Renal pelvis (tissue), 4 donors: ENCODE data around the gene G6PC1. TPM values are rescaled to one million over a fixed set of nuclear protein-coding genes. Genes with fewer than 3 reads are reported as not detected.
"Not testable (repeated sequence)": the region's sequence is repeated elsewhere in the genome, so short reads cannot be mapped to it uniquely, and the experiment has no call there.

Experiments used
- DNase-seq: peaks from one replicate; pipeline ENCODE4 v3.0.0-alpha.2; 2013
- polyA plus RNA-seq, 3 donors: library from polyadenylated mRNA; unstranded; fragments of 120-200 nt; gene quantifications; one replicate each; pipeline ENCODE4 v1.2.1, GENCODE V29; 2013; ENCODE audit not compliant: insufficient read length in 3 of 3

The G6PC1 gene
- polyA plus RNA-seq, 3 donors: 4.7 to 9.1 (median 8.6) TPM

DNA sequence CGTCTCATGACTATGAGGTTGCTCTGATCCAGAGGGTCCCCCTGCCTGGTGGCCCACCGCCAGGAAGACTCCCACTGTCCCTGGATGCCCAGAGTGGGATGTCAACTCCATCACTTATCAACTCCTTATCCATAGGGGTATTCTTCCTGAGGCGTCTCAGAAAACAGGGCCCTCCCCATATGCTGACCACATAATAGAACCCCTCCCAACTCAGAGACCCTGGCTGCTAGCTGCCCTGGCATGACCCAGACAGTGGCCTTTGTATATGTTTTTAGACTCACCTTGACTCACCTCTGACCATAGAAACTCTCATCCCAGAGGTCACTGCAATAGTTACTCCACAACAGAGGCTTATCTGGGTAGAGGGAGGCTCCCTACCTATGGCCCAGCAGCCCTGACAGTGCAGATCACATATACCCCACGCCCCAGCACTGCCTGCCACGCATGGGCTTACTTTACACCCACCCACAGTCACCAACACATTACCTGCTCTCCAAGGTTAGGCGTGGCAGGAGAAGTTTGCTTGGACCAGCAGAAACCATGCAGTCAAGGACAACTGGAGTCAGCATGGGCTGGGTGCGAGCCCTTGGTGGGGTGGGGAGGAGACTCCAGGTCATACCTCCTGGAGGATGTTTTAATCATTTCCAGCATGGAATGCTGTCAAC is 2.3 kb upstream of the G6PC1 start:
- no peak for DNase-seq

DNA sequence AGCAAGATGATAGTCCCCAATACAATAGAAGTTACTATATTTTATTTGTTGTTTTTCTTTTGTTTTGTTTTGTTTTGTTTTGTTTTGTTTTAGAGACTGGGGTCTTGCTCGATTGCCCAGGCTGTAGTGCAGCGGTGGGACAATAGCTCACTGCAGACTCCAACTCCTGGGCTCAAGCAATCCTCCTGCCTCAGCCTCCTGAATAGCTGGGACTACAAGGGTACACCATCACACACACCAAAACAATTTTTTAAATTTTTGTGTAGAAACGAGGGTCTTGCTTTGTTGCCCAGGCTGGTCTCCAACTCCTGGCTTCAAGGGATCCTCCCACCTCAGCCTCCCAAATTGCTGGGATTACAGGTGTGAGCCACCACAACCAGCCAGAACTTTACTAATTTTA is 618 bp upstream of the G6PC1 start:
- DNase-seq: not testable (repeated sequence)

DNA sequence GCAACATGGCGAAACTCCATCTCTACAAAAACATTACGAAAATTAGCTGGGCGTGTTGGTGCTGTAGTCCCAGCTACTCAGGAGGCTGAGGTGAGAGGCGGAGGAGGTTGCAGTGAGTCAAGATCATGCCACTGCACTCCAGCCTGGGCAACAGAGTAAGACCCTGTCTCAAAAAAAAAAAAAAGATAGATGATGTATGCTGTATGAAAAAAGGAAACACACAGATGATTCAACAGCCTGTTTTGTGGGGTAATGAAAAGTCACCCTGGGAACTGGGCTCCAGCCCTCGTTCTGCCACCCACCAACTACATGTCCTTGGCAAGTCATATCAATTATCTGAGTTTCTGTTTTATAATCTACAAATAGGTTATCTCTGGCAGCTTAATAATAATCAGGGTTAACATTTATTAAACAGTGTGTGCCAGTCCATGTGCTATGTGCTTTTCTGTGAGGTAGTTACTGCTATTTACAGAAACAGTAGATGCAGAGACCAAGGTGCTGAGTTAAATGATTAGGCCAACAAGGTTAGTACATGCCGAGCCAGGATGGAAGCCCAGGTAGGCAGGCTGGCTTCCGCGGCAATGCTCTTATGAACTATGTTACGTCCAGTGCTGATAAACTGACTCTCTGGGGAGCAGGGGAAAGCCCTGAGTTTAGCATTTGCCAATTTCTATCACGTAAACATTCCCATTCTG is 1.1 kb downstream of the G6PC1 start:
- DNase-seq: no peak

DNA sequence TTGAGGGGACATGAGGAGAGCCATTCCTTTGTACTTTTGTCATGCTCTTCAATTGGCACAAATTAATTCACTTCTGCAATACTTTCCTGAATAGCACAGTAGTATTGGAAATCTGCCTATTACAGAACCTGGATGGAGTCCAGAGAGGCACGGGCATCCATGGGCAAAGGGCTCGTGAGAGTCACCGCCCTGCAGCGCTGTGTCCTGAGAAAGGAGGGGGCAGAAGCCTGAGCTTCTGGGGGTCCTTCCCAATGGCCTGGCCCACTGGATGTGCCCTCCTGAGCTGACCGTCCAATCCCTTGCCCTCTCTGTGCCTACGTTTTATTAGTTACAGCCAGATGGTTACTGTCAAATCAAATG is 3.5 kb downstream of the G6PC1 start:
- no peak for DNase-seq

DNA sequence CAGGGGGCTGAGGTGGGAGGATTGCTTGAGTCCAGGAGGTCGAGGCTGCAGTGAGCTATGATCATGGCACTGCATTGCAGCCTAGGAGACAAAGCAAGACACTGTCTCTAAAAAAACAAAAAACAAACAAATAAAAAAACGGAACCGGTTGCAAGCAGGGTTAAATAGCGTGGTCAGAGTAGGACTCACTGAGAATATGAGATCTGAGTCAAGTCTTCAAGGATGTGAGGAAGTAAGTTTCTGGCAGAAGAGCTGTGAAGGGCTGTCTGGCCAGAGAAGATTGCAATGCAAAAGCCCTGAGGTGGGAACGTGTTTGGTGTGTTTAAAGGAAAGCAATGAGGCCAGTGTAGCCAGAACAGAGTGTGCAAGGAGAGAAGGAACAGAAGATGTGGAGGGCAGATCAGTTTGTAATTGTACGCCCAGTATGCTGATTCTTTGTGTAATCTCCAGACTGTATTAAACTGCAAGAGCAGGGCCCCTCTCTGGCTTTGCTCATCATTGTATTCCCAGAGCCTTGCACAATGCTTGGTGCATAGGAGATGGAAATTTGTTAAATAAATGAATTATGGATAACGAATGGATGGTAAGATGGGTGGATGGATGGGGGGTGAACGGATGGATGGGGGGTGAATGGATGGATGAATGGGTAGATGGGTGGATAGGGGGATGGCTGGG is 6.3 kb downstream of the G6PC1 start:
- DNase-seq: no peak

DNA sequence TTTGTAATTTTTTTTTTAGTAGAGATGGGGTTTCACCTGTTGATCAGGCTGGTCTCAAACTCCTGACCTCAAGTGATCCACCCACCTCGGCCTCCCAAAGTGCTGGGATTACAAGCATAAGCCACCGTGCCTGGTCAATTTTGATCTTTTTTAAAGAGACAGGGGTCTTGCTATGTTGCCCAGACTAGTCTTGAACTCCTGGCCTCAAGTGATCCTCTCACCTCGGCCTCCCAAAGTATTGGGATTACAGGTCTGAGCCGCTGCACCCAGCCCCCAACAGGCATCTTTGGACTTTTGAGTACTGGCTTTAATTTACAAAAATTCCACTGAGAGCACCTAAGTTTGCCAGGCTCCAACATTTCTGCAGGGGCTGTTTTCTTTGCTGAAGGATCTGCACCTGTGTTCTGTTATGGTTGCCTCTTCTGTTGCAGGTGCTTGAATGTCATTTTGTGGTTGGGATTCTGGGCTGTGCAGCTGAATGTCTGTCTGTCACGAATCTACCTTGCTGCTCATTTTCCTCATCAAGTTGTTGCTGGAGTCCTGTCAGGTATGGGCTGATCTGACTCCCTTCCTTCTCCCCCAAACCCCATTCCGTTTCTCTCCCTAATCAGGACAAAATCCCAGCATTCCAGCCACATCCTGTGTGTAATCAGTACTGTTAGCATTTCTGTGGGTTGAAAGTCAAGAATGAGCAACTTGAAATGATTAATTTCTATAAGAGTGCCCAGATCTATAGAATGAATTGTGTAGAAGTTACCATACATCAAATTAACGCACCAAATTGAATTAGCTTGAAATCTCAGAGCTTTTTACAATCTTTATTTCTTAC is 8.5 kb downstream of the G6PC1 start:
- DNase-seq: no peak

DNA sequence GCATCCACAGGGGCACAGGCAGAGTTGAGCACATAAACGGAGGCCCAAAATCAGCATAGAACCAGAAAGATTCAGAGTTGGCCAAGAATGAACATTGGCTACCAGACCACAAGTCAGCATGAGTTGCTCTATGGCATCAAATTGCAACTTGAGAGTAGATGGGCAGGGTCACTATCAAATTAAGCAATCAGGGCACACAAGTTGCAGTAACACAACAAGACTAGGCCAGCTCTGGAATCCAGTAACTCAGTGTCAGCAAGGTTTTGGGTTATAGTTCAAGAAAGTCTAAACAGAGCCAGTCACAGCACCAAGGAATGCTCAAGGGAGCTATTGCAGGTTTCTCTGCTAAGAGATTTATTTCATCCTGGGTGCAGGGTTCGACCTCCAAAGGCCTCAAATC is 12.9 kb downstream of the G6PC1 start:
- no peak for DNase-seq

DNA sequence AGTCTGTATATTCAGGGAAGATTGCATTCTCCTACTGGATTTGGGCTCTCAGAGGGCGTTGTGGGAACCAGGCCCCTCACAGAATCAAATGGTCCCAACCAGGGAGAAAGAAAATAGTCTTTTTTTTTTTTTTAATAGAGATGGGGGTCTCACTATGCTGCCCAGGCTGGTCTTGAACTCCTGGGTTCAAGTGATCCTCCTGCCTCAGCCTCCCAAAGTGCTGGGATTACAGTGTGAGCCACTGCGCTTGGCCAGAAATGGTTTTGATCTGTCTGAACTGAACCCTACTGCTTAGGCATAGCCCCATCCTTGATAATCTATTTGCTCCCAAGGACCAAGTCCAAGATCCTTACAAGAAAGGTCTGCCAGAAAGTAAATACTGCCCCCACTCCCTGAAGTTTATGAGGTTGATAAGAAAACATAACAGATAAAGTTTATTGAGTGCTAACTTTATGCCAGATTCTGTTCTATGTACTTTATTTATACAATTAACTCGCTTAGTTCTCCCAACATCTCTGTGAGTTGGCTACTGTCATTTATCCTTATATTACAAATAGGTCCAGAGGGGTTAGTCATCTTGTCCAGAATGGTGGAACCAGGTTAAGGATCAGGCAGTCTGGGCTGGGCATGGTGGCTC is 13.5 kb downstream of the G6PC1 start:
- DNase-seq: no peak

DNA sequence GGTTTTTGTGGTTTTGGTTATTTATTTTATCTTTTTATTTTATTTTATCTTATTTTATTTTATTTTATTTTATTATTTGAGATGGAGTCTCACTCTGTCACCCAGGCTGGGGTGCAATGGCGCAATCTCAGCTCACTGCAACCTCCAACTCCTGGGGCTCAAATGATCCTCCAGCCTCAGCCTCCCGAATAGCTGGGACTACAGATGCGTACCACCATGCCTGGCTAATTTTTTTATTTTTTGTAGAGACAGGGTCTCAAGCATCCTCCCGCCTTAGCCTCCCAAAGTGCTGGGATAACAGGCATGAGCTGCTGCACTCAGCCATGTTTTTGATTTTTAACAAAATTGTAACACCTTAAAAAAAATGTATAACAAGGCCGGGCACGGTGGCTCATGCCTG is 14.7 kb downstream of the G6PC1 start:
- DNase-seq: not testable (repeated sequence)

DNA sequence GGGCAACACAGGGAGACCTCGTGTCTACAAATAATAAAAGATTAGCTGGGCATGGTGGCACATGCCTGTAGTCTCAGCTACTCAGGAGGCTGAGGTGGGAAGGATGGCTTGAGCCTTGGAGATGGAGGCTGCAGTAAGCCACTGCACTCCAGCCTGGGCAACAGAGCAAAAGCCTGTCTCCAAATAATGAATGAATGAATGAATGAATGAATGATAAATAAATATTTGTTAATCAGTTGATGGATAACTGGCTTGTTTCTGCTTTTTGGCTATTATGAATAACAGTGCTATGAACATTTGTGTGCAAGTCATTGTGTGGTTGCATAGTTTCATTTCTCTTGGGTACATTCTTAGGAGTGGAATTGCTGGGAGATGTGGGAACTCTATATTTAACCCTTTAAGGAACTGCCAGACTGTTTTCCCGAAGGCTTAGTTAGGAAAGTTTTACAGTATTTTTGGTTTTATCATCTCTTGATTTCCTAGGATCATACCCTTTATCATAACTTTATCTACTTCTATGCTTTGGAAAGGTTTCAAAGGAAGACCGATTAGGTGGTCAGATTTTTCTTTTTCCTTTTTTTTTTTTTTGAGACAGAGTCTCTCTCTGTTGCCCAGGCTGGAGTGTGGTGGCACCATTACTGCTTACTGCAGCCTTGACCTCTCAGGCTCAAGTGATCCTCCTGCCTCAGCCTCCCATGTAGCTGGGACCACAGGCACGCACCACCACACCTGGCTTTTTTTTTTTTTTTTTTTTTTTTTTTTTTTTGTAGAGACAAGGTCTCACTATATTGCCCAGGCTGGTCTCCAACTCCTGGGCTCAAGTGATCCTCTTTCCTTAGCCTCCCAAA is 16.0 kb downstream of the G6PC1 start:
- not testable (repeated sequence) for DNase-seq

DNA sequence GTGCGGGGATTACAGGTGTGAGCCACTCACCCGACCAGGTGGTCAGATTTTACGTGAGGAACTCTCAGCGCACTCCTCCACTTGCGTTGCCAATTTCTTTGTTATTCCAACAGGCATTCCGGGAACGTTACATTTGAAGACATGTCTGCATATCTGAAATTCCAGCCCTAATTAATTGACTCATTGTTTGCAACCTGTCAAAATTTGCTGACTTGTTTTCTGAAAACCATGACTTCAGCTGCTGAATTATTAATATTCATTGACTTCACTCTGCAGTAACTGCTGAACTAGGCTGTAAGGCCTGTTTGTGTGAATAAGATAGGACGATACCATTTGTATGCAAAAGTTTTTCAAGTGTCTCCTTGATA is 16.6 kb downstream of the G6PC1 start:
- DNase-seq: no peak

DNA sequence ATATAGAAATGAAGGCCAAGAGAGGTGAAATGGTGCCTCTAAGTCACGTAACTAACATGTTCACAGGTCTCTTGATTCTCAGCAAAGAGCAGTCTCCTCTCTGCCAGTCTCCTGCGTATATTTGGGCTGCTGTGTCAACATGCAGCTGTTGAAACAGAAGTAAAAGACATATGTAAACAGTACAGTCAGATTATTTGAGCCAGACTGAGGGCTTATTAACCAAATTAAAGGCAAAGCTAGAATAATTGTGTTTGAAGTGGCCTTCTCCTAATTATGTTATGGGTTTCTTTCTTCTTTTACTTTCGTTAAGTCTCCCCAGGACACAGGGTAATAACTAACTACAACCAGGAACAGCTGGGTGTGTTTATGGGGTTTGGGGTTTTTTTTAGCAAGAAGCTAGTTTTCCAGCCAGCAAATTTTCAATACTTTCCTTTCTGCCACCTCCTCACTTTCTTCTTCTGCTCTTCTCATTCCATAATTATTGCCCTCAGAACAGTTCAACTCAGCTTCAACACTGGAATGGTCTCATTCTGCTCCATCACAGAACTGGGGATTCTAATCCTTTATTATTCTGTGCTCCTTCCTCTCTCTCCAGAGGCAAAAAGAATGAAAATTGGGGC is 18.4 kb downstream of the G6PC1 start:
- no peak for DNase-seq

DNA sequence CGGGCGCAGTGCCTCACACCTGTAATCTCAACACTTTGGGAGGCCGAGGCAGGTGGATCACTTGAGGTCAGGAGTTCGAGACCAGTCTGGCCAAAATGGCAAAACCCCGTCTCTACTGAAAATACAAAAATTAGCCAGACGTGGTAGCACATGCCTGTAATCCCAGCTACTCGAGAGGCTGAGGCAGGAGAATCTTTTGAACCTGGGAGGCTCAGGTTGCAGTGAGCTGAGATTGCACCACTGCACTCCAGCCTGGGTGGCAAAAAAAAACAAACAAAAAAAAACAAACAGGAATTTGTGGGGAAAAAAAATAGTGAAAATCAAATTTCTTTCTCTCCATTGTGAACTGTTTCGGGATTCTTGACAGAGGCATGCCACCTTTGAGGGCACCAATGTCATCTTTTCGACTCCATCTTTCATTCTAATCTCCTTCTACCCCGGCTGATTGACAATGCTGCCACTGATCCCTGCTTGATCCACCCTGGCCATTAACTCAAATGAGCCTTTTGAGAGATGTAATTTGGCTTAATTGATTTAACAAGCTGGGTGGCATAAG is 19.0 kb downstream of the G6PC1 start:
- not testable (repeated sequence) for DNase-seq

DNA sequence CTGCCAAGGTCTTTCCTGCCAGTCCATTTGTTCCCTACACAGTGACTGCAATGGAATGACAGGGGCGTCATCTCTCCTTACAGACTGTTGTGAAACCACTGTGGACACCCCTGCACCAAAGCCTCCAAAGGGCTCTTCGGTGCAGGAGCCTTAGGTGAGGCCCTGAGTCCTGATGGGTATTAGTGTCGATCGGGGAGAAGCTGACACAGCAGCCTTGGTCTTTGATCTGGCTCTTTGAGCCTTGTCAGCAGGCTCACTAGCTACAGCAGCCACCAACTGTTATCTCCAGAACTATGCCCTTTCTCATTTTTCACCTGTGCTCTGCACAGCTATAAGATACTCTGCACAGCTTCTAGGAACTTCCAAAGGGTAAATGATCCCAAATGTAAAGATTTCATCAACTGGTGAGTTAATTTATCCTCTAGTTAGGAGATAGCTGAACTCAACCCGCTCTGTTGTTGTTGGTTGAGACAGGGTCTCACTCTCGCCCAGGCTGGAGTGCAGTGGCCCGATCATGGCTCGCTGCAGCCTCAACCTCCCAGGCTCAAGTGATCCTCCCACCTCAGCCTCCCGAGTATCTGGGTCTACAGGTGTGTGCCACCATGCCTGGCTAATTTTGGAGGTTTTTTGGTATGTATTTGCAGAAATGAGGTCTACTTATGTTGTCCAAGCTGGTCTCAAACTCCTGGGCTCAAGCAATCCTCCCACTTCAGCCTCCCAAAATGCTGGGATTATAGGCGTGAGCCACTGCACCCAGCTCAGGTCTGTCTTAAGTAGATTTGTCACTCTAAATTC is 19.7 kb downstream of the G6PC1 start:
- DNase-seq: no peak

DNA sequence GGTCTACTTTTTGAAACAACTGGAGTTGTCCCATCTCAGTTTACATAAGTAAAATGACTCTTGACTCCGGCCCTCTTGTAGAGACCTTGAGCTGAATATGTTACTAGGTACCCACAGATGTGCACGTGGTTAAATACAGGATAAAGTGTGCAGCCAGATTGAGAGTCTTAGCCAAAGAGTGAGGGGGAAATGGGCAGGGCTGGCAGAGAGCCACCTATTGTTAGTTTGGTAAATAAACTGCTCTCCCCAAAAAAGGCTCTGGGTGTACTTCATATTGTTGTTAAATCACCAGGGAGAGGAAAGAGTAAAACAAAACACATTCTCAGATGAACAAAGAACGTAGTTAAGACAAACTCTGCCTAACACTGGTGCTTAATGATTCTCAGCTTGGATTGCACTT is 20.3 kb downstream of the G6PC1 start:
- DNase-seq: no peak

DNA sequence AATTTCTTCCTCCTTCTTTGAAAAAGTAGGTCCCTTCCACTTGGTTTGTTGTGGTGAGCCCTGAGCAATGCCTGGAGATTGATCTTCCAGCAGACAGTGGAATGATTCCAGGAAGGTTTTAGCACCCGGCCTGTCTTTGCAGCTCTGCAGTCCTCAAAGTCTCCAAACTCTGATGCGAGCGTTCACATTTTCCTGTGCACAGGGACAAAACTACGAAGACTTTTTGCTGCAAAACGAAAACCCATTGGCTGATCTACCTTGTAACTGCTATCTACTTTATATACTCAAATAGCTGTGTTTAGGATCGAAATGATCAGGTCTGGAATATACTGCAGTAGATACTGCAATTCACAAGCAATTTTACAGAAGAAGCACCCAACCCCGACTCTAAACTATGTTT is 21.7 kb downstream of the G6PC1 start:
- DNase-seq: no peak

DNA sequence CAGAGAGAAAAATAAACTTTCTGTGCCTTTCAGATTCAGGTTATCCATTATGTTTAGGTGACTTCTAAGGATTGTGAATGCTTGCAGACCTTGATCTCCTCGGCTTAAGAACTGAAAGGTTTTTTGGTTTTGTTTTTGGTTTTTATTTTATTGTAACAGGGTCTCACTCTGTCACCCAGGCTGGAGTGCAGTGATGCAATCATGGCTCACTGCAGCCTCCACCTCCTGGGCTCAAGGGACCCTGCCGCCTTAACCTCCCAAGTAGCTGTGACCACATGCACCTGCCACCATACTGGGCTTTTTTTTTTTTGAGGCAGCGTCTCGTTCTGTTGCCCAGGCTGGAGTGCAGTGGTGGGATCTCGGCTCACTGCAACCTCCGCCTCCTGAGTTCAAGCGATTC is 22.9 kb downstream of the G6PC1 start:
- DNase-seq: not testable (repeated sequence)

DNA sequence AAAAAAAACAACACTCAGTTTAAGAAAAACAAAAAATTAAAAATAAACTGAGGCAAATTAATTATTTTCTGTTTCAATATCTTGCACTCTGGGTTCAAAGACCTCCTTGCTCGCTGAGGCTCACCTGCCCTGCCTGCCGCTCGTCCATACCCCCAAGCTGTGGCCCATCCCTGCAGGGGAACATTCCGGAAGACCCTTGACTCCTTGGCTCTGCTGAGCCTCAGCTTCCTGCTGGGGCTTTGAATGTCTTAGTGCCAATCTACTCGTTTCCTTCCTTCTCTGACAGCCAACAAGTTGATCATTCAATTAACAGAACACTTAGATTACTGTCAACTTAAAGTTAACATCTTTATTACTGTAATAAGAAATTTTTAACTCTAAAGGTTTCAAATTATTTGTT is 24.3 kb downstream of the G6PC1 start:
- no peak for DNase-seq
